CD14-positive monocyte (primary cell): ENCODE measurements around the gene ST3GAL4. TPM values are rescaled to one million over a fixed set of nuclear protein-coding genes. Genes with fewer than 3 reads are reported as not detected.
A peak's percentile ranks its signal among the peaks of the same experiment; 100 is the strongest.

Experiments used
- DNase-seq, 3 donors: peaks; one replicate each; pipeline ENCODE4 v3.0.0-alpha.2; 2011 to 2022
- H2AFZ ChIP-seq: 2 replicates; pipeline ENCODE4 v1.6.0; 2012; ENCODE audit warnings: mild to moderate bottlenecking, low read depth, low read length, inconsistent platforms; ENCODE audit not compliant: insufficient read depth, poor library complexity, severe bottlenecking
- H3K27ac ChIP-seq, 2 donors: 1 replicate in 1 of 2; 2 replicates in 1 of 2; pipeline ENCODE4 v1.5.1; 2012 to 2013; ENCODE audit warnings: low read length in 2 of 2, control low read depth in 1 of 2, inconsistent platforms in 1 of 2, low read depth in 1 of 2, mild to moderate bottlenecking in 1 of 2
- H3K27me3 ChIP-seq, 2 donors: one replicate each; pipeline versions ENCODE4 v1.6.0 to v1.6.1; 2011 to 2013; ENCODE audit warnings: low read length in 2 of 2; ENCODE audit not compliant: control insufficient read depth in 2 of 2, insufficient read depth in 2 of 2
- H3K36me3 ChIP-seq, 2 donors: replicated peaks in 1 of 2; 1 replicate in 1 of 2; 2 replicates in 1 of 2; pipeline versions ENCODE4 v1.5.1 to v1.6.1; 2012 to 2013; ENCODE audit warnings: low read length in 2 of 2, control low read depth in 1 of 2, inconsistent platforms in 1 of 2, mild to moderate bottlenecking in 1 of 2; ENCODE audit not compliant: insufficient read depth in 2 of 2, control insufficient read depth in 1 of 2
- H3K4me1 ChIP-seq, 2 donors: 1 replicate in 1 of 2; 2 replicates in 1 of 2; pipeline versions ENCODE4 v1.5.1 to v1.6.1; 2012 to 2013; ENCODE audit warnings: low read length in 2 of 2, control low read depth in 1 of 2, inconsistent platforms in 1 of 2, mild to moderate bottlenecking in 1 of 2, moderate library complexity in 1 of 2; ENCODE audit not compliant: insufficient read depth in 2 of 2, control insufficient read depth in 1 of 2
- H3K4me2 ChIP-seq: replicated peaks from 2 replicates; pipeline ENCODE3; 2012; ENCODE audit warnings: low read length, moderate library complexity, mild to moderate bottlenecking; ENCODE audit not compliant: poor library complexity, severe bottlenecking; ENCODE audit errors: extremely low read depth
- H3K4me3 ChIP-seq, 3 experiments: fragments of 200-600 bp in 1 of 3; sonication (generic) in 1 of 3; replicated peaks in 1 of 3; 1 replicate in 2 of 3; 2 replicates in 1 of 3; pipeline ENCODE4 v1.5.1; 2011 to 2013; ENCODE audit warnings: low read length in 3 of 3, mild to moderate bottlenecking in 3 of 3, control low read depth in 2 of 3, low read depth in 2 of 3, inconsistent platforms in 1 of 3, moderate library complexity in 1 of 3
- H3K79me2 ChIP-seq: 2 replicates; pipeline ENCODE4 v1.6.0; 2012; ENCODE audit warnings: mild to moderate bottlenecking, control low read depth, inconsistent platforms, low read length, moderate library complexity; ENCODE audit not compliant: insufficient read depth
- H3K9ac ChIP-seq: 2 replicates; pipeline ENCODE4 v1.6.0; 2017; ENCODE audit warnings: low read length, mild to moderate bottlenecking; ENCODE audit not compliant: insufficient read depth, poor library complexity, severe bottlenecking
- H3K9me3 ChIP-seq, 2 donors: replicated peaks in 1 of 2; 1 replicate in 1 of 2; 2 replicates in 1 of 2; pipeline versions ENCODE4 v1.5.1 to v1.6.1; 2012 to 2013; ENCODE audit warnings: low read length in 2 of 2, control low read depth in 1 of 2; ENCODE audit not compliant: control insufficient read depth in 1 of 2, insufficient read depth in 1 of 2
- H4K20me1 ChIP-seq: 2 replicates; pipeline ENCODE4 v1.6.0; 2012; ENCODE audit warnings: mild to moderate bottlenecking, low read length, control low read depth, moderate library complexity; ENCODE audit not compliant: insufficient read depth
- H3K27ac Mint-ChIP-seq, 7 donors: one replicate each; pipeline ENCODE4 v1.8.0; 2020; ENCODE audit warnings: mild to moderate bottlenecking in 7 of 7, mixed read lengths in 7 of 7, moderate library complexity in 6 of 7, inconsistent platforms in 2 of 7
- H3K27me3 Mint-ChIP-seq, 3 donors: one replicate each; pipeline ENCODE4 v1.8.0; 2021 to 2022; ENCODE audit warnings: low read depth in 3 of 3, mild to moderate bottlenecking in 3 of 3, mixed read lengths in 3 of 3, moderate library complexity in 3 of 3, inconsistent platforms in 1 of 3
- H3K36me3 Mint-ChIP-seq, 2 donors: one replicate each; pipeline ENCODE4 v1.8.0; 2020; ENCODE audit warnings: mixed read lengths in 2 of 2, inconsistent platforms in 1 of 2, mild to moderate bottlenecking in 1 of 2
- H3K4me1 Mint-ChIP-seq: one replicate; pipeline ENCODE4 v1.8.0; 2020; ENCODE audit warnings: mild to moderate bottlenecking, mixed read lengths
- H3K4me3 Mint-ChIP-seq, 2 donors: one replicate each; pipeline ENCODE4 v1.8.0; 2020; ENCODE audit warnings: mild to moderate bottlenecking in 2 of 2, mixed read lengths in 2 of 2, moderate library complexity in 1 of 2
- H3K9me3 Mint-ChIP-seq, 7 donors: one replicate each; pipeline ENCODE4 v1.8.0; 2020 to 2022; ENCODE audit warnings: mixed read lengths in 7 of 7, mild to moderate bottlenecking in 6 of 7, moderate library complexity in 6 of 7, inconsistent platforms in 2 of 7
- WGBS: methylation state at CpG from one replicate; pipeline ENCODE4 v1.1.5; 2013; ENCODE audit warnings: missing lambda C conversion rate; ENCODE audit not compliant: insufficient coverage; 5-methylcytosine and 5-hydroxymethylcytosine counted together
- intact Hi-C, 2 donors: fragments of 100-400 bp; cut with micrococcal nuclease; formaldehyde crosslinking; loops; one replicate each; pipeline versions ENCODE4 v1.15.0 to v1.15.1; 2023
- polyA plus RNA-seq, 3 donors: library from polyadenylated mRNA; depleted of rRNA in 1 of 3; unstranded in 2 of 3; stranded (reverse) in 1 of 3; fragments of 300-500 nt in 2 of 3; fragments of >200 nt in 1 of 3; fragmentation: Illumina TruSeq in 2 of 3; gene quantifications; 1 replicate in 2 of 3; 2 replicates in 1 of 3; pipeline ENCODE4 v1.2.3, GENCODE V29; 2012 to 2021
- TF ChIP-seq, protein P1 (sequence below): fragments of 200-600 bp; IDR thresholded peaks from one replicate; pipeline ENCODE4 v1.8.0; 2022; ENCODE audit warnings: antibody characterized with exemption, mild to moderate bottlenecking

The ST3GAL4 gene
- polyA plus RNA-seq, 3 donors = 7.8 to 14.3 (median 10.1) TPM

DNA sequence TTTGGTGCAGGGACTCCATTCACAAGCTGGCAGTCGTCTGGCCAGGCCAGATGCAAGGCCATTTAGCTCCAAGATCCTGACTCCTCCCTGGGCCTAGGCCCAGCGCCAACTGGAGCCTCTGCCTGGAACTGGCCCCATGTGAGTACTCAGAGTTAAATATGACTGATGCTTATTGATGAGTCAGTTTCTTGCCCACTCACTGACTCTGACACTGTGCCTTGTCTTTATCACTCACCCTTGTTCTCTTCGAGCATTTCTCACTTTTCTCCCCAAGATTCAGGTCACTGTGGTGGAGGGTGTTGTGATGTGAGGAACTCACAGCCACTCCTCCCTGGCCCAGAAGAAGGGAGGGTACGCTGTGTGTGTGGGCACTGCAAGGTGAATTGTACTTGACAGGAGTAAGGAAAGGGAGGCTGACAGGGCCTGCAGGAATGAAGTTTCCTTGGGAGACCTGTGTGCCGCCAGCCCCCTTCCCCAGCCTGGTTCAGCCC is 23.2 kb upstream of the ST3GAL4 start:
- H3K4me3 Mint-ChIP-seq = no peak overlapping the region
- peaks cover 3% of the 10 kb centered on the region for H3K79me2 ChIP-seq
- H3K4me2 ChIP-seq = no peak overlapping the region
- no peak overlapping the region for H2AFZ ChIP-seq
- peak overlapping the region in 1 of 7 donors; percentile 26 for H3K27ac Mint-ChIP-seq
- H3K27me3 ChIP-seq = no peaks in the 10 kb centered on the region
- H3K27ac ChIP-seq = no peak overlapping the region
- H3K9me3 Mint-ChIP-seq = no peaks in the 10 kb centered on the region
- peaks cover 0 to 5% (median 0%) of the 10 kb centered on the region in 3 donors for H3K27me3 Mint-ChIP-seq
- H3K4me1 ChIP-seq = peaks cover 13 to 14% of the 10 kb centered on the region in 2 donors
- TF ChIP-seq, protein P1, sequence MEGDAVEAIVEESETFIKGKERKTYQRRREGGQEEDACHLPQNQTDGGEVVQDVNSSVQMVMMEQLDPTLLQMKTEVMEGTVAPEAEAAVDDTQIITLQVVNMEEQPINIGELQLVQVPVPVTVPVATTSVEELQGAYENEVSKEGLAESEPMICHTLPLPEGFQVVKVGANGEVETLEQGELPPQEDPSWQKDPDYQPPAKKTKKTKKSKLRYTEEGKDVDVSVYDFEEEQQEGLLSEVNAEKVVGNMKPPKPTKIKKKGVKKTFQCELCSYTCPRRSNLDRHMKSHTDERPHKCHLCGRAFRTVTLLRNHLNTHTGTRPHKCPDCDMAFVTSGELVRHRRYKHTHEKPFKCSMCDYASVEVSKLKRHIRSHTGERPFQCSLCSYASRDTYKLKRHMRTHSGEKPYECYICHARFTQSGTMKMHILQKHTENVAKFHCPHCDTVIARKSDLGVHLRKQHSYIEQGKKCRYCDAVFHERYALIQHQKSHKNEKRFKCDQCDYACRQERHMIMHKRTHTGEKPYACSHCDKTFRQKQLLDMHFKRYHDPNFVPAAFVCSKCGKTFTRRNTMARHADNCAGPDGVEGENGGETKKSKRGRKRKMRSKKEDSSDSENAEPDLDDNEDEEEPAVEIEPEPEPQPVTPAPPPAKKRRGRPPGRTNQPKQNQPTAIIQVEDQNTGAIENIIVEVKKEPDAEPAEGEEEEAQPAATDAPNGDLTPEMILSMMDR = no peak
- H3K36me3 ChIP-seq = peaks cover 36 to 74% of the 10 kb centered on the region in 2 donors
- H4K20me1 ChIP-seq = no peaks in the 10 kb centered on the region
- intact Hi-C loops = no loop called here
- H3K4me3 ChIP-seq = no peak overlapping the region
- 92% methylated on average over 4 of the region's 5 CpGs for WGBS
- H3K36me3 Mint-ChIP-seq = peaks cover 61 to 73% of the 10 kb centered on the region in 2 donors
- H3K9ac ChIP-seq = no peak overlapping the region
- DNase-seq = no peak
- peaks cover 24% of the 10 kb centered on the region for H3K4me1 Mint-ChIP-seq
- H3K9me3 ChIP-seq = no peaks in the 10 kb centered on the region

DNA sequence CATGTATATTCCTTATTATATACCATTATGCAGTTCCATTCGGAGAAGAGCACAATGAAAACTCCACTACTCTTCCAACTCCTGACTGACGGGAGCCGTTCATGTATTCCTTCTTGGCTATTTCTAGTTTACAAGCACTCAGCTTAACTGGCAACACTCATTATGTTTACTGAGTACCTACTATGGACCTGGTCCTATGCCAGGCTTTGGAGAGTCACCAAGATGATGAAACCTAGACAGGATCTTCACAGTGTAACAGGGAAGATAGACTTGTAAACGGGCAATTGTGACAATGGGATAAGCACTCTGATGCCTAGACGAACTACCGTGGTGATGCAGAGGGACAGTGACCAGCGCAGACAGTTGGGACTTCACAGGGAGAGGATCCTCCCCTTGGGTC is 22.3 kb upstream of the ST3GAL4 start:
- DNase-seq = no peak
- Histone ChIP-seq H3K4me3 (no peak overlapping the region), H3K9ac (no peak overlapping the region), H3K79me2 (no peaks in the 10 kb centered on the region), H3K36me3 (peaks cover 40 to 73% of the 10 kb centered on the region in 2 donors), H4K20me1 (peaks cover 3% of the 10 kb centered on the region), H3K27ac (no peak overlapping the region), H3K4me2 (no peak overlapping the region), H3K9me3 (no peaks in the 10 kb centered on the region), H2AFZ (no peak overlapping the region), H3K27me3 (no peaks in the 10 kb centered on the region), H3K4me1 (peaks cover 16 to 18% of the 10 kb centered on the region in 2 donors)
- Mint-ChIP-seq H3K4me1 (peaks cover 28% of the 10 kb centered on the region), H3K4me3 (no peak overlapping the region), H3K27me3 (peaks cover 0 to 5% (median 0%) of the 10 kb centered on the region in 3 donors), H3K27ac (no peak overlapping the region), H3K9me3 (no peaks in the 10 kb centered on the region), H3K36me3 (peaks cover 57 to 72% of the 10 kb centered on the region in 2 donors)
- intact Hi-C loops = no loop called here
- TF ChIP-seq, protein P1 = no peak
- 96% methylated on average over 7 of the region's 7 CpGs for WGBS
